ENCODE results near the gene ELOVL6. TPM values are rescaled to one million over a fixed set of nuclear protein-coding genes. Genes with fewer than 3 reads are reported as not detected.
"Not testable (repeated sequence)": the region's sequence is repeated elsewhere in the genome, so short reads cannot be mapped to it uniquely, and the experiment has no call there.

The ELOVL6 gene
- total and polyA plus RNA-seq, 8 donors = 3.2 to 27.9 (median 4.4) TPM

GRCh38 chr4:110041735-110042134 is 156.7 kb downstream of the ELOVL6 start:
- intact Hi-C loops (cut with DNase I; ENCODE audit: low total_unique reads) = no loop called here
- 4 to 41% (median 17%) methylated on average over 1 of the region's 1 CpG for WGBS, 5 donors
- DNase-seq = no peak
- Histone ChIP-seq H3K36me3 (no peaks in the 10 kb centered on the region), H3K27ac (no peak overlapping the region), H3K4me1 (peaks cover 0 to 11% (median 2%) of the 10 kb centered on the region in 4 donors), H3K9me3 (no peaks in the 10 kb centered on the region), H3K27me3 (peaks cover 0 to 24% (median 3%) of the 10 kb centered on the region in 3 donors), H3K4me3 (no peak overlapping the region)
- TF ChIP-seq POLR2AphosphoS5 (IDR thresholded peaks at IDR 0.05) = no peak
- TF ChIP-seq EP300 (IDR thresholded peaks at IDR 0.05) = no peak
- TF ChIP-seq CTCF (IDR thresholded peaks at IDR 0.05) = no peak
- no peak for TF ChIP-seq POLR2A (IDR thresholded peaks at IDR 0.05)

GRCh38 chr4:110039164-110039563 is 159.3 kb downstream of the ELOVL6 start:
- peaks cover 0 to 11% (median 2%) of the 10 kb centered on the region in 4 donors for H3K4me1 ChIP-seq
- H3K36me3 ChIP-seq; DNase-seq; H3K9me3 ChIP-seq; H3K27ac ChIP-seq; H3K4me3 ChIP-seq; intact Hi-C loops (cut with DNase I; ENCODE audit: low total_unique reads): not testable (repeated sequence)
- WGBS, 5 donors = 93 to 95% (median 95%) methylated on average over 11 of the region's 11 CpGs
- peaks cover 0 to 25% (median 3%) of the 10 kb centered on the region in 3 donors for H3K27me3 ChIP-seq

- Histone ChIP-seq H3K9me3 (no peaks in the 10 kb centered on the region), H3K36me3 (no peaks in the 10 kb centered on the region), H3K27ac (no peak overlapping the region), H3K4me3 (no peak overlapping the region), H3K27me3 (peaks cover 0 to 18% (median 0%) of the 10 kb centered on the region in 3 donors), H3K4me1 (no peaks in the 10 kb centered on the region)
- DNase-seq = peak in 1 of 2 donors; percentile 18
- intact Hi-C loops (cut with DNase I; ENCODE audit: low total_unique reads) = no loop called here
- 66 to 83% (median 74%) methylated on average over 3 of the region's 3 CpGs for WGBS, 5 donors
- no peak for TF ChIP-seq POLR2AphosphoS5 (IDR thresholded peaks at IDR 0.05)
Measured at GRCh38 chr4:110034026-110034393, 164.4 kb downstream of the ELOVL6 start.

- H3K9me3 ChIP-seq = no peaks in the 10 kb centered on the region
- DNase-seq = no peak
- WGBS, 5 donors = 54 to 72% (median 69%) methylated on average over 8 of the region's 8 CpGs
- no peak overlapping the region for H3K4me3 ChIP-seq
- H3K36me3 ChIP-seq = no peaks in the 10 kb centered on the region
- no peaks in the 10 kb centered on the region for H3K4me1 ChIP-seq
- intact Hi-C loops (cut with DNase I; ENCODE audit: low total_unique reads) = no loop called here
- no peak for TF ChIP-seq EP300 (IDR thresholded peaks at IDR 0.05)
- no peak for TF ChIP-seq CTCF (IDR thresholded peaks at IDR 0.05)
- no peak for TF ChIP-seq POLR2AphosphoS5 (IDR thresholded peaks at IDR 0.05)
- no peak for TF ChIP-seq POLR2A (IDR thresholded peaks at IDR 0.05)
- no peak overlapping the region for H3K27ac ChIP-seq
- H3K27me3 ChIP-seq = peaks cover 0 to 14% (median 0%) of the 10 kb centered on the region in 3 donors
Measured at GRCh38 chr4:110033355-110034025, 164.9 kb downstream of the ELOVL6 start.

GRCh38 chr4:110032603-110033002 is 165.8 kb downstream of the ELOVL6 start:
- H3K4me3 ChIP-seq = no peak overlapping the region
- DNase-seq = peak in 1 of 2 donors; percentile 21
- intact Hi-C loops (cut with DNase I; ENCODE audit: low total_unique reads) = no loop called here
- H3K9me3 ChIP-seq = no peaks in the 10 kb centered on the region
- H3K4me1 ChIP-seq = no peaks in the 10 kb centered on the region
- H3K27ac ChIP-seq = no peak overlapping the region
- H3K36me3 ChIP-seq = no peaks in the 10 kb centered on the region
- WGBS, 5 donors = 82 to 92% (median 85%) methylated on average over 7 of the region's 7 CpGs
- no peak for TF ChIP-seq POLR2A (IDR thresholded peaks at IDR 0.05)
- no peak for TF ChIP-seq CTCF (IDR thresholded peaks at IDR 0.05)
- no peak for TF ChIP-seq EP300 (IDR thresholded peaks at IDR 0.05)
- H3K27me3 ChIP-seq = peaks cover 0 to 12% (median 0%) of the 10 kb centered on the region in 3 donors

Measured in stomach (tissue), 9 donors.